Astrocyte of the hippocampus (primary cell): ENCODE results near the gene SEC61A1.

ENCODE experiments used
- DNase-seq: peaks from one replicate; pipeline ENCODE4 v3.0.0; 2011; ENCODE audit warnings: low read depth, low spot score

SEC61A1 gene

GRCh38 chr3:128077202-128077624, 25.0 kb downstream of the SEC61A1 start:
- no peak for DNase-seq

- DNase-seq, result no peak
Measured at GRCh38 chr3:128077665-128078064, 25.4 kb downstream of the SEC61A1 start.

- no peak for DNase-seq
Measured at GRCh38 chr3:128078322-128078721, 26.1 kb downstream of the SEC61A1 start.

- DNase-seq, result no peak
Measured at GRCh38 chr3:128078875-128079274, 26.6 kb downstream of the SEC61A1 start.

GRCh38 chr3:128079823-128080222, 27.6 kb downstream of the SEC61A1 start:
- DNase-seq, result no peak

- DNase-seq, result peak; percentile 63
Measured at GRCh38 chr3:128080323-128081080, 28.3 kb downstream of the SEC61A1 start.

- DNase-seq, result no peak
Measured at GRCh38 chr3:128081226-128081625, 29.0 kb downstream of the SEC61A1 start.

GRCh38 chr3:128081846-128082245, 29.6 kb downstream of the SEC61A1 start:
- no peak for DNase-seq

- DNase-seq, result no peak
Measured at GRCh38 chr3:128082546-128082945, 30.3 kb downstream of the SEC61A1 start.

- no peak for DNase-seq
Measured at GRCh38 chr3:128083396-128083795, 31.2 kb downstream of the SEC61A1 start.

GRCh38 chr3:128083980-128084674, 31.9 kb downstream of the SEC61A1 start:
- DNase-seq, result no peak

GRCh38 chr3:128084675-128085021, 32.4 kb downstream of the SEC61A1 start:
- no peak for DNase-seq

- DNase-seq, result no peak
Measured at GRCh38 chr3:128089135-128089534, 36.9 kb downstream of the SEC61A1 start.

GRCh38 chr3:128091586-128091985, 39.3 kb downstream of the SEC61A1 start:
- no peak for DNase-seq

- DNase-seq, result no peak
Measured at GRCh38 chr3:128094295-128095151, 42.3 kb downstream of the SEC61A1 start.

- peak; percentile 96 for DNase-seq
Measured at GRCh38 chr3:128095222-128095703, 43.0 kb downstream of the SEC61A1 start.

GRCh38 chr3:128098234-128098633, 46.0 kb downstream of the SEC61A1 start:
- DNase-seq, result no peak

- peak; percentile 11 for DNase-seq
Measured at GRCh38 chr3:128100161-128100560, 47.9 kb downstream of the SEC61A1 start.

- DNase-seq, result no peak
Measured at GRCh38 chr3:128100638-128101037, 48.4 kb downstream of the SEC61A1 start.

GRCh38 chr3:128103136-128103676, 51.0 kb downstream of the SEC61A1 start:
- no peak for DNase-seq

GRCh38 chr3:128107834-128108233, 55.6 kb downstream of the SEC61A1 start:
- peak; percentile 51 for DNase-seq

GRCh38 chr3:128111147-128111546, 58.9 kb downstream of the SEC61A1 start:
- DNase-seq, result no peak
